Suprapubic skin (tissue), 4 donors: ENCODE results near the gene EML1. TPM values are rescaled to one million over a fixed set of nuclear protein-coding genes. Genes with fewer than 3 reads are reported as not detected.

ENCODE experiments used
- DNase-seq, 2 donors: peaks; one replicate each; pipeline ENCODE4 v3.0.0-alpha.2; 2019; ENCODE audit warnings: low spot score in 2 of 2
- H3K27ac ChIP-seq: fragments of 200-600 bp; sonication (generic); one replicate; pipeline ENCODE4 v1.5.1; 2019
- H3K27me3 ChIP-seq: fragments of 200-600 bp; sonication (generic); one replicate; pipeline ENCODE4 v1.5.1; 2019
- H3K36me3 ChIP-seq: fragments of 200-600 bp; sonication (generic); one replicate; pipeline ENCODE4 v1.5.1; 2019
- H3K4me1 ChIP-seq: fragments of 200-600 bp; sonication (generic); one replicate; pipeline ENCODE4 v1.5.1; 2019
- H3K4me3 ChIP-seq: fragments of 200-600 bp; sonication (generic); one replicate; pipeline ENCODE4 v1.5.1; 2019; ENCODE audit warnings: mild to moderate bottlenecking
- H3K9me3 ChIP-seq: fragments of 200-600 bp; sonication (generic); one replicate; pipeline ENCODE4 v1.5.1; 2019
- EP300 ChIP-seq: sonication (generic); formaldehyde crosslinking; IDR thresholded peaks from one replicate; pipeline ENCODE4 v1.6.1; 2017; ENCODE audit warnings: antibody characterized with exemption
- POLR2A ChIP-seq, 2 donors: fragments of 450-650 bp; IDR thresholded peaks; one replicate each; pipeline ENCODE4 v1.6.1; 2017; ENCODE audit warnings: antibody characterized with exemption in 2 of 2, mild to moderate bottlenecking in 2 of 2, moderate library complexity in 2 of 2
- POLR2AphosphoS5 ChIP-seq, 3 donors: sonication (generic); formaldehyde crosslinking; IDR thresholded peaks; one replicate each; pipeline ENCODE4 v1.6.1; 2017; ENCODE audit warnings: antibody characterized with exemption in 3 of 3
- WGBS: methylation state at CpG from one replicate; pipeline ENCODE4 v1.1.5; 2018; 5-methylcytosine and 5-hydroxymethylcytosine counted together
- total RNA-seq, 4 donors: library from RNA; depleted of rRNA; stranded (reverse); fragments of >200 nt; gene quantifications; one replicate each; pipeline ENCODE4 v1.1.0, GENCODE V29; 2016
- TF ChIP-seq, protein P1 (sequence below), 2 donors: fragments of 200-600 bp in 1 of 2; fragments of 450-650 bp in 1 of 2; sonication (generic) in 1 of 2; IDR thresholded peaks; one replicate each; pipeline ENCODE4 v1.5.1; 2016 to 2019; ENCODE audit warnings: antibody characterized with exemption in 2 of 2, mild to moderate bottlenecking in 1 of 2, moderate library complexity in 1 of 2

EML1 gene
- total RNA-seq, 4 donors from 2014 or later: 9.6 to 17.6 (median 15.4) TPM

DNA sequence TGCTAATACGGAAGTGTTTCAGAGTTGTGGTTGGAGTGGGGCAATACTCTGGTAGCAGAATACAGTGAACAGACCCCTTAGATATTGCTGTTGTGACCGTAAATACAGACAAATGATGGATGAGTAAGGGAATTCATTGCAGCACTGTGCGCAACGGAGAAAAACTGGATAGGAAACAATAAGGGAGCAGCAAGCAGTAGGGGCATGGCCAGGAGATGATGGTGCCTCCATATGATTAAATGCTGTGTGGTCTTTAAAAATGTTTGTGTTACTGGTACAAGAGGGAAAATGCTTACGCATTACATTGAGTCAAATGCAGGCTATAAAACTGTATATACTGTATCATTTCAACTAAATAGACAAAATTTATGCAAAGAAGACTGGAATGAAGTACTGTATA lies 61.6 kb downstream of the EML1 start:
- Histone ChIP-seq H3K27ac (no peak overlapping the region), H3K36me3 (no peaks in the 10 kb centered on the region), H3K27me3 (no peaks in the 10 kb centered on the region), H3K9me3 (no peaks in the 10 kb centered on the region), H3K4me3 (no peak overlapping the region), H3K4me1 (peaks cover 9% of the 10 kb centered on the region)
- TF ChIP-seq, protein P1, sequence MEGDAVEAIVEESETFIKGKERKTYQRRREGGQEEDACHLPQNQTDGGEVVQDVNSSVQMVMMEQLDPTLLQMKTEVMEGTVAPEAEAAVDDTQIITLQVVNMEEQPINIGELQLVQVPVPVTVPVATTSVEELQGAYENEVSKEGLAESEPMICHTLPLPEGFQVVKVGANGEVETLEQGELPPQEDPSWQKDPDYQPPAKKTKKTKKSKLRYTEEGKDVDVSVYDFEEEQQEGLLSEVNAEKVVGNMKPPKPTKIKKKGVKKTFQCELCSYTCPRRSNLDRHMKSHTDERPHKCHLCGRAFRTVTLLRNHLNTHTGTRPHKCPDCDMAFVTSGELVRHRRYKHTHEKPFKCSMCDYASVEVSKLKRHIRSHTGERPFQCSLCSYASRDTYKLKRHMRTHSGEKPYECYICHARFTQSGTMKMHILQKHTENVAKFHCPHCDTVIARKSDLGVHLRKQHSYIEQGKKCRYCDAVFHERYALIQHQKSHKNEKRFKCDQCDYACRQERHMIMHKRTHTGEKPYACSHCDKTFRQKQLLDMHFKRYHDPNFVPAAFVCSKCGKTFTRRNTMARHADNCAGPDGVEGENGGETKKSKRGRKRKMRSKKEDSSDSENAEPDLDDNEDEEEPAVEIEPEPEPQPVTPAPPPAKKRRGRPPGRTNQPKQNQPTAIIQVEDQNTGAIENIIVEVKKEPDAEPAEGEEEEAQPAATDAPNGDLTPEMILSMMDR (IDR thresholded peaks at IDR 0.05): no peak
- no peak for TF ChIP-seq POLR2A (IDR thresholded peaks at IDR 0.05)
- no peak for TF ChIP-seq EP300
- TF ChIP-seq POLR2AphosphoS5 (IDR thresholded peaks at IDR 0.05): no peak
- DNase-seq: no peak
- 74% methylated on average over 5 of the region's 5 CpGs for WGBS

DNA sequence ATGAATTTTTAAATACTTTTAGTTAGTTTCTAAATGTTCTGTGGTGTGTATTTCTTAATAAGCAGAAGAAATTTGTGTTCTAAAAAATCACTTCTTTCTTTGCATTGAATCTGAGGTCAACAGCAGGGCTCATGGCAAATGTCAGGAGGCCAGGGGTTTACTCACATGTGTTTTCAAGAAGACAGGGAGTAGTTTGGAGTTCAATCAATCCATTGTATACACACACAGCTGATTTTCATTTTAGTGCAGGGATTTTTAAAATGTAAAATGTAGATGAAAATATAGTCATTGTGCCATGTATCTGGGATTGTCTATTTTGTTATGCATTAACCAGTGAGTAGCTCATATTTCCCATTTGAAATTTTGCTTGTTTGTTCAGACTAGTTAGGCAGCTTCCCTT lies 62.1 kb downstream of the EML1 start:
- no peak for DNase-seq
- H3K4me3 ChIP-seq: no peak overlapping the region
- H3K27me3 ChIP-seq: no peaks in the 10 kb centered on the region
- peaks cover 9% of the 10 kb centered on the region for H3K4me1 ChIP-seq
- H3K9me3 ChIP-seq: no peaks in the 10 kb centered on the region
- H3K27ac ChIP-seq: no peak overlapping the region
- no peaks in the 10 kb centered on the region for H3K36me3 ChIP-seq
- TF ChIP-seq, protein P1 (IDR thresholded peaks at IDR 0.05): no peak
- TF ChIP-seq POLR2A (IDR thresholded peaks at IDR 0.05) (no peak), POLR2AphosphoS5 (IDR thresholded peaks at IDR 0.05) (no peak), EP300 (no peak)

DNA sequence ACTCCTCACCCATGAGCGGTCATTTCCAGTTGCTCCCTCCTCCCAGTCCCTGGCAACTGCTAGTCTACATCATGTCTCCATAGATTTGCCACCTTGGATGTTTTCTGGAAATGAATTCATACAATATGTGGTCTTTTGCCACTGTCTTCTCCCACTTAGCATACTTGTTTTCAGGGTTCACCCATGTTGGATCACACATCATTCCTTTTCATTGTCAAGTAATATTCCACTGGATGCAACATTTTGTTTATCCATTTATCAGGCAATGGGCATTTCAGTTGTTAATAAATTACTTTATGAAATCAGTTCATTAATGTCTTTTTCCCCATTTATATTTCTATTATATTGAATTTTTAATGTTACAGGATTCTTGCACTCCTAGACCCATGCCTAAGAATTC lies 64.3 kb downstream of the EML1 start:
- Histone ChIP-seq H3K27ac (no peak overlapping the region), H3K4me1 (peaks cover 9% of the 10 kb centered on the region), H3K4me3 (no peak overlapping the region), H3K9me3 (no peaks in the 10 kb centered on the region), H3K36me3 (no peaks in the 10 kb centered on the region), H3K27me3 (no peaks in the 10 kb centered on the region)
- no peak for DNase-seq
- WGBS: 94% methylated on average over 1 of the region's 1 CpG
- TF ChIP-seq POLR2AphosphoS5 (IDR thresholded peaks at IDR 0.05) (no peak), EP300 (no peak), POLR2A (IDR thresholded peaks at IDR 0.05) (no peak)
- TF ChIP-seq, protein P1 (IDR thresholded peaks at IDR 0.05): no peak

DNA sequence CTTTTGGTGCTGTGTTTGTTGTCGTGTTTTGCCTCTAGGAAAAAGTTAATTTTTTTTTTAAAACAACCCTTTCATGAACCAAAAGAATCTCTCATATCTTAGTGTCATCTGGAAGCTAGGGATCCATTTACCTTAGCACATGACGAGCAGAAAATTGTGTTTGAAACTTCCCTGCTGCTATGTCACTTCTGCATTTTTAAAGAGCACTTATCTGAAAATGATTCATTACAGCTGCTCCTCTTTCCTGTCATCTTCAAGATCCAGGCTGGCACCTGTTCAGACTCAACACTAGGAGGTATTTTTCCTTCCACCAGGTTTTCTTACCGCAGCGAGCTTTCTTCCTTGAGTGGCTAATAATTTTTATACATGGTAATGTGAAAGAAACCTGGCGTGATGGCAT lies 67.0 kb downstream of the EML1 start:
- H3K9me3 ChIP-seq: no peaks in the 10 kb centered on the region
- no peaks in the 10 kb centered on the region for H3K27me3 ChIP-seq
- 77% methylated on average over 5 of the region's 5 CpGs for WGBS
- DNase-seq: no peak
- no peak overlapping the region for H3K27ac ChIP-seq
- no peaks in the 10 kb centered on the region for H3K36me3 ChIP-seq
- no peak for TF ChIP-seq POLR2AphosphoS5 (IDR thresholded peaks at IDR 0.05)
- TF ChIP-seq, protein P1 (IDR thresholded peaks at IDR 0.05): no peak
- no peak for TF ChIP-seq EP300
- no peak for TF ChIP-seq POLR2A (IDR thresholded peaks at IDR 0.05)
- no peak overlapping the region for H3K4me3 ChIP-seq
- no peaks in the 10 kb centered on the region for H3K4me1 ChIP-seq

DNA sequence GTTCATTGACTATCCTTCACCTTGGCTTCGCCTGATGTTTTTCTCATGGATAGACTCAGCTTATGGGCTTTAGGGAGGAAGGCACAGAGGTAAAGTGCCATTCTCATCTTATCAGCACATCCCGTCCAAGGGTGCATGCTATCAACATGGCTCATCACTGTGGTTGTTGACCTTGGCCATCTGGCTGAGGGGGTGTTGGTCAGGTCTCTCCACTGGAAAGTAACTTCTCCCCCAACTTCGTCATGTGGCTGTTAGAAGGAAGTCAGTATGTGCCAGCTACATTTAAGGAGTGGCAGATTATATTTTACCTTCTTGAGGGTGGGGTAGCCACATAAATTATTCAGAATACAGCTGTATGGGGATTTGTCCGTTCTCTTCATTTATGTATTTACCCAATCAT lies 68.9 kb downstream of the EML1 start:
- Histone ChIP-seq H3K4me3 (no peak overlapping the region), H3K4me1 (no peaks in the 10 kb centered on the region), H3K27me3 (no peaks in the 10 kb centered on the region), H3K36me3 (no peaks in the 10 kb centered on the region), H3K9me3 (no peaks in the 10 kb centered on the region), H3K27ac (no peak overlapping the region)
- 86% methylated on average over 4 of the region's 4 CpGs for whole genome bisulfite sequencing
- DNase-seq: no peak
- TF ChIP-seq, protein P1 (IDR thresholded peaks at IDR 0.05): no peak
- TF ChIP-seq POLR2AphosphoS5 (IDR thresholded peaks at IDR 0.05): no peak
- no peak for TF ChIP-seq EP300
- TF ChIP-seq POLR2A (IDR thresholded peaks at IDR 0.05): no peak
